NCI-H1105 treated with DMSO at 0.1 percent for 48 hours (cell line): ENCODE results near the gene NPDC1.
A peak's percentile ranks its signal among the peaks of the same experiment; 100 is the strongest.

ENCODE experiments used
- DNase-seq: peaks from one replicate; lab custom pipeline; 2025; lab: John Stamatoyannopoulos, UW

Gene NPDC1

GRCh38 chr9:137025517-137025966 is 20.4 kb downstream of the NPDC1 start:
- peak; percentile 65 for DNase-seq

GRCh38 chr9:137023583-137023991 is 22.4 kb downstream of the NPDC1 start:
- DNase-seq: no peak

- DNase-seq: no peak
Observed at GRCh38 chr9:137023157-137023556, 22.8 kb downstream of the NPDC1 start.

GRCh38 chr9:137022662-137023008 is 23.3 kb downstream of the NPDC1 start:
- DNase-seq: no peak

- no peak for DNase-seq
Observed at GRCh38 chr9:137021979-137022661, 23.9 kb downstream of the NPDC1 start.

- DNase-seq: no peak
Observed at GRCh38 chr9:137021568-137021978, 24.4 kb downstream of the NPDC1 start.

GRCh38 chr9:137020771-137021567 is 25.0 kb downstream of the NPDC1 start:
- DNase-seq: no peak

- no peak for DNase-seq
Observed at GRCh38 chr9:137019891-137020683, 25.9 kb downstream of the NPDC1 start.

GRCh38 chr9:137018761-137019559 is 27.0 kb downstream of the NPDC1 start:
- DNase-seq: no peak

GRCh38 chr9:137017791-137018497 is 28.0 kb downstream of the NPDC1 start:
- DNase-seq: no peak

GRCh38 chr9:137017071-137017470 is 28.9 kb downstream of the NPDC1 start:
- no peak for DNase-seq

- DNase-seq: no peak
Observed at GRCh38 chr9:137016436-137016835, 29.5 kb downstream of the NPDC1 start.

GRCh38 chr9:137015976-137016375 is 30.0 kb downstream of the NPDC1 start:
- DNase-seq: no peak

GRCh38 chr9:137015540-137015930 is 30.4 kb downstream of the NPDC1 start:
- DNase-seq: no peak

- no peak for DNase-seq
Observed at GRCh38 chr9:137014776-137015539, 31.0 kb downstream of the NPDC1 start.

GRCh38 chr9:137014166-137014565 is 31.8 kb downstream of the NPDC1 start:
- DNase-seq: no peak

- DNase-seq: no peak
Observed at GRCh38 chr9:137013571-137013940, 32.4 kb downstream of the NPDC1 start.

GRCh38 chr9:137012694-137013570 is 33.0 kb downstream of the NPDC1 start:
- DNase-seq: no peak

- DNase-seq: no peak
Observed at GRCh38 chr9:137011907-137012675, 33.9 kb downstream of the NPDC1 start.
